AML-193 (cell line): ENCODE data around the gene DYRK1B.
A peak's percentile ranks its signal among the peaks of the same experiment; 100 is the strongest.
"Not testable (repeated sequence)": the region's sequence is repeated elsewhere in the genome, so short reads cannot be mapped to it uniquely, and the experiment has no call there.

Experiments used
- DNase-seq, 2 experiments: peaks; one replicate each; lab custom pipeline; 2025; lab: John Stamatoyannopoulos, UW

DYRK1B gene

DNA sequence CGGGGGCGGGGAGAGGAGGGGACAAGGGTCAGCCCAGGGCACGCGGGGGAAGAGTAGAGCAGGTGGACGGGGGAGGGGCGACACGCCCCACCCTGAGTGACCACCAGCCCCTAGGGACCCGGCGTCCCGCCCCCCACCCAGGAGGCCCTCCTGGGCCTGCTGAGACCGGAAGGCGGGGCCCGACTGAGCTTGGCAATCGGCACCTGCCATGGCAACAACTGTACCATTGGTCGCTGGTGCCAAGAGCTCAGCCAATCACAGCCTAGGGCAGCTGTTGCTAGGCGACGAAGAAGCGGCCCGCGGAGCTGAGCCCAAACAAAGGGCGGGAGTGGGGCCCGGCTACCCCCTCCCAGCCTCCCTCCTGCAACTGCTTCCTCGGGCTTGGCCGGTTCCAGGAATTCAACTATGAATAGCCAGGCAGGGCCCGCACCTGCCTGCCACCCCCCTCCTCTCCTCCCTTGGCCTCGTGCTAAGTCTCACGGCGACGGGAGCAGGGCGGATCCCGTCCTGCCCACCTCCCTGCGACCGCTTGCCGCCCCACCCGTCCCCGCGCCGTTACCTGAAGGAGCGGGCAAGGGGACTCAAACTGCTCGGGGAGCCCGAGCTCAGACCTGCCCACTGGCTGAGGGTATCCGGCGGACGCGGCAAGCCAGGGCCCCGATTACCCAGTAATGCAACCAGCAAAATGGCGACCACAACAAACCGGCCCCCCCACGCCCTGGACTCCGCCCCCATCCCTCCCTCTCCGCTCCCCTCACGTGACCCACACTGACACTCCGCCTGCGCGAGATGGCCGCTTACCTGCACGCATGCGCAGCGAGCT is at the start of gene DYRK1B:
DYRK1B (minus strand) TSS at position 699 of the 823 bp plus-strand sequence. CDS start 2,295 bp downstream, outside the sequence.
- DNase-seq = no peak

DNA sequence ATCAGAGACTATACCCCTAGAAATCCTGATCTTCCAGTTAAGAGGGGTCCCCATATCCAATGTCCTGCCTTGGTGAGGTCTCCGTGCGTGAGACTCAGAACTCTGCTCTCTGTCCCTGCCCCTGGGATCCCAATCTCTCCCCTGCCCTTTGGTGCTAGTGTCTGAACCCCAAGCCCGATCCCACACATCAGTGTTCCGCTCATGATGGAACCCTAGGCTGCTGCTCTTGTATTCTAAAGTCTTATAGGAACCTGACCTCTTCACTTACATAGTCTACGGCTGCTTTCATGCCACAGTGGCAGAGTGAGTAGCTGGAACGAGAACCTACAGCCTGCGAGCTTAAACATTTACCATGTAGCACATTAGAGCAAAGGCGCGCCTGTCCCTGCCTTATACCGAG is 48.7 kb upstream of the DYRK1B start:
- DNase-seq = not testable (repeated sequence)

DNA sequence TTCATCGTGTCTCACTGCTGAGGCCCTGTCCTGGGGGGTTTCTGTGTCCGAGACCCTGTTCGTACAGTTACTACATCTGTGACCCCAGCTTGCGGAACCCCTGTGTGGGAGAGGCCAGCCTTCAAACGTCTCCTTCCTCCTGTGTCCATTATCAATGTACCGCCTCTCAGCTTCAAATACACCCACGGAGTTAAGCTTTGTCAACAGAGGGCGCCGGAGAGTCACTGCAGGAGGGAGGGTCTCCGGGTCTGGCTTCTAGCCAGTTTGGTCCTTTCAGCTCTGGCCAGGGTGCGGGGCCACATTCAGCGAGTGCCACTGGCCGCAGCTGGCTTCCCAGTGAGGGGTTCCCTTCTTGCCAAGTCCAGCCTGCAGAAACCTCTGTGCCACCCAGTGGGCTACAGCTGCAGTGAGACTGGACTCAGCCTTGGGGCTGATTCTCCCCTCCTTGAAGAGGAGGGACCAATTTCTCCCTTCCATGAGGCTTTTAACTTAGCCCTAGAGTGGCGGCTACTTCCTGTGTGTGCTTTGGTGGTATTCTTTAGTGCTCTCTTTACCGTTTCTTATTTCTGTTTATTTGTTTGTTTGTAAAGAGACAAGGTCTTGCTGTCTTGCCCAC is 47.6 kb upstream of the DYRK1B start:
- DNase-seq = peak; percentile 32 to 35

- DNase-seq = not testable (repeated sequence)
Observed at GRCh38 chr19:39880241-39880640, 46.3 kb upstream of the DYRK1B start.

DNA sequence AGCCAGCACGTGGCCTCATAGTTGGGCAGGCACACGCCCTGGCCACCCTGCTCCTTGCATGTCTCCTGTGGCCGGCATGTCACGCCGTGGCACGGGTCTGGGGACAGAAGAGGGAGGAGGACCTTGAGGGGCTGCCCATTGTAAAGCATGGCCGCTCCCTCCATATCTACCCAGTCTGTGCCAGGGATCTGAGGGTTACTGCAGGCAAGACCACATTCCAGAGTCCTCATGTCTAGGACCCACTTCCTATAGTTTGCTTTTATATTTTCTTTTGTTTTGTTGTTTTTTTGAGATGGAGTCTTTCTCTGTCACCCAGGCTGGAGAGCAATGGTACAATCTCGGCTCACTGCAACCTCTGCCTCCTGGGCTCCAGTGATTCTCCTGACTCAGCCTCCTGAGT is 45.8 kb upstream of the DYRK1B start:
- not testable (repeated sequence) for DNase-seq

GRCh38 chr19:39878866-39879265 is 44.9 kb upstream of the DYRK1B start:
- DNase-seq = not testable (repeated sequence)

DNA sequence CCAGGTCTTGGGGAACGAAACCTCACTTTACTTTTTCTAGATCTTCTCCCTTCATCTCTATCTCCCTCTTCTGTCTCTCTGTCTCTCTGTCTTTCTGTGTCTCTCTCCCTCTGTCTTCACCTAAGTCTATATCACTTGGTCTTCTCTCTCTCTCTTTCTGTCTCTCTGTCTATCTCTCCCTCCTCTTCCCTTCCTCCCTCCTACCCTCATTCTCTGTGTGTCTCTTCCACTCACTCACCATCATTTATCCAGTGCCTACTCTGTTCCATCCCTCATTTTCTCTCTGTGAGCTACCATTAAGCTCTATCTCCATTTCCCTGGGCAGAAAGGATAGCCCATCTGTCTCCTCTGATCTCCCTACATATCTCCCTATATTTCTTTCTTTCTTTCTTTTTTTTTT is 44.4 kb upstream of the DYRK1B start:
- no peak for DNase-seq

GRCh38 chr19:39877982-39878381 is 44.0 kb upstream of the DYRK1B start:
- not testable (repeated sequence) for DNase-seq

DNA sequence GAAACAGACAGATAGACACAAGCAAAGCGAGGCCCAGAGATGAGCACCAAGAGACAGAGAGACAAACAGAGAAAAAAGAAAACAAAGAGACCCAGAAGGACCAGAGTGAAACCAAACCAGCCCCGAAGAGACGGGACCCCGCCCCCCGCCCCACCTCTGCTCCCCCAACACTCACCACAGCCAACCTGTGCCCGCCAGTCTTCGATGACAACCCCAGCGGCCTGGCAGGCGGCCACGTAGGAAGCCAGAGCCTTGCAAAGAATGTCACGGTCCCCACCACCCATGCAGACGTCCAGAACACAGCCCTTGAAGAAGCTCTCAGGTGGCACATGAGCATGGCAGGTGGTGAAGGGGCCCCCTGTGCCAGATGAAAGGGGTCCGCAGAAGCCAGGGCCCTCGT is 43.5 kb upstream of the DYRK1B start:
- DNase-seq = not testable (repeated sequence)

GRCh38 chr19:39876486-39876885 is 42.5 kb upstream of the DYRK1B start:
- DNase-seq = not testable (repeated sequence)

DNA sequence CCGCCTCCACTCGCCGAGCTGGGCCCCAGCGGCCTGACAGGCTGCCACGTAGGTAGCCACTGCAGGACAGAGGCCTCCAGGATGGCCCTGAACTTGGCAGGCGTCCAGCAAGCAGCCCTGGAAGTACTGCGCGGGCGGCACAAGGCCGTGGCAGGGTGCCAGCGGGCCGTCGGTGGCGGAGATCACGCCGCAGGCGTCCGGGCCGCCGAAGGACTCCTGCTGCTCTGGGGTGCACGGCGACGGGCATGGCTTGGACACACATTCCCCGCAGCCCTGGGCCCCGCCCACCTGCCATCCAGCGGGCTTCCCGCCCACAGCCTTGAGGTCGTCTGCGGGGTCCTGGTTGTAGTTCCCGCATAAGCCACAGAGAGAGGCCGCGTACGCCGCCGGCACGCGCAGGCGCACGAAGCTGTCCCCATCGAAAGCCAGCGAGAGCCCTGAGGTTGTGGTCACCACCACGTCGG is 41.5 kb upstream of the DYRK1B start:
- not testable (repeated sequence) for DNase-seq

DNA sequence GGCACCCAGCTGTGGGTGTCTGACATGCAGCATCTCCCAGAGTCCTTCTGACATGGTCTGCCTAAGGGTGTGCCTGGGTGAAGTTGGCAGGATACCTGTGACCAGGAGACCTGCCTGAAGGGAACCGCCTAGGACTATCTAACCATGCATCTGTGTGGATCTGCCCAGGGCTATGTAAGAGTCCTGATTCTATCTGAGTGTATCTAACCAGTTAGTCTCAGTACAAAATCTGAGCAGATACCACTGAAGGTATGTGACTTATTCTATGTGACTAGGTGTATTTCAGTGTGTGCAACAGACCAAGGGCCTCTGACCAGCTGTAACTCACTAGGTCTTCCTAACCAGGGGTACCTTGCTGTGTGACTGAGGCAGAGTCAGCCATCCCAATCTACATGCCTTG is 40.4 kb upstream of the DYRK1B start:
- no peak for DNase-seq

DNA sequence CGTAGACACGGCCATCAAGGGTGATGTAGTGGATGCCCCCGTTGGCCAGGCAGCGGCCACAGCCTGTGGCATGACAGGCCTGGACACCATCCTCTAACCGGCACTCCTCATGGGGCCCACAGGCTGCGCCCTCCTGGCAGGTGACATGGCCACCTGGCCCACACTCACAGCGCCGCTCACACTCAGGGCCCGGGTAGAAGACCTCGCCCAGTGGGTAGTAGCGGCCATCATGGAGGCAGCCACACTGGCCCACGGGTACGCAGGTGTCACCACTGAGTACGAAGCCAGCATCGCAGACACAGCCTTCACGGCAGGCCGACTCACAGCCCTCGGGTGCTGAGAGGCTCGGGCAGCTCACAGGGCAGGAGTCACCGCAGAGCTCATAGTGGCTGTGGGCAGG is 39.4 kb upstream of the DYRK1B start:
- no peak for DNase-seq

GRCh38 chr19:39871886-39872866 is 38.2 kb upstream of the DYRK1B start:
- no peak for DNase-seq

DNA sequence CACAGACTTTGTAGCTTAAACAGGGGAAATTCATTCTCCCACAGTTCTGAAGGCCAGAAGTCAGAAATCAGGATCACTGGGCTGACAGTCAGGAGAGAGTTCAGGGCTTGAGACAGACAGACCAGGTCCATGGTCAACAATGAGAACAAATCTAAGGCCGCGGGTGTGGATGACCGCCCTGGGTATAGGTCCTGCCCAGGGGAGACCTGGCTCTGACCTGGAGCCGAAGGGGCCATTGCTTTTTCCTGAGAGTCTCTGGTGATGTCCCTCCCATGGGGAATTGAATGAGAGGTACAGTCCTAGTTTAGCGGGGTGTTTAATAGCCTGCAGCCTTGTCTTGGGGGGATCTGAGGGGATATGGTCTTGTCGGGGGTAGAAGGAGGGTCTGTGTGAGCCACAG is 37.4 kb upstream of the DYRK1B start:
- DNase-seq = no peak

GRCh38 chr19:39870171-39870971 is 36.4 kb upstream of the DYRK1B start:
- no peak for DNase-seq

- DNase-seq = no peak
Observed at GRCh38 chr19:39867952-39868351, 34.0 kb upstream of the DYRK1B start.

DNA sequence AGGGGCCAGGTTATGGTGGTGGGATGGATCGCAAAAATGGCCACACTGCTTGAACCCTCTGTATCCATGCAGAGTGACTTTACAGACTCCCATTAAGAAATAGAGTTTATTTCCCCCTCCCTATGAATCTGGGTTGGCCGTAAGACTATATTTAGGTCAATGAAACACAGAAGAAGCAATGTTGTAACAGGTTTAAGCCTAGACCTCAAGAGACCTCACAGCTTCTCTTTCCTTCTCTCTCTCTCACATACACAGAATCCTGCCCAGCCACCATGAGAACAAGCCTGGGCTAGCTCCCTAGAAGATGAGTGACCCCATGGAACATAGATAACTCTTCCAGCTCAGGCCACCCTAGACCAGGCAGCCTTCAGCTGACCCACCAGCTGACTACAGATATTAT is 33.2 kb upstream of the DYRK1B start:
- DNase-seq = no peak

- no peak for DNase-seq
Observed at GRCh38 chr19:39865953-39866352, 32.0 kb upstream of the DYRK1B start.

GRCh38 chr19:39865186-39865585 is 31.2 kb upstream of the DYRK1B start:
- no peak for DNase-seq

- peak in 1 of 2 experiments; percentile 10 for DNase-seq
Observed at GRCh38 chr19:39864118-39864517, 30.2 kb upstream of the DYRK1B start.
